OCI-LY3 (cell line): ENCODE measurements around the gene SERPINB7.

ENCODE experiments used
- EZH2phosphoT487 ChIP-seq: fragments of 200-600 bp; shearing (Covaris generic); IDR thresholded peaks from 2 replicates; pipeline ENCODE4 v1.6.1; 2018; ENCODE audit warnings: antibody characterized with exemption, mixed run types, low read depth
- TF ChIP-seq, protein P1 (sequence below): fragments of 200-600, 300-600 bp; sonication (generic); IDR thresholded peaks from 2 replicates; pipeline ENCODE4 v1.5.1; 2014; ENCODE audit warnings: antibody characterized with exemption, low read length, low read depth

DNA sequence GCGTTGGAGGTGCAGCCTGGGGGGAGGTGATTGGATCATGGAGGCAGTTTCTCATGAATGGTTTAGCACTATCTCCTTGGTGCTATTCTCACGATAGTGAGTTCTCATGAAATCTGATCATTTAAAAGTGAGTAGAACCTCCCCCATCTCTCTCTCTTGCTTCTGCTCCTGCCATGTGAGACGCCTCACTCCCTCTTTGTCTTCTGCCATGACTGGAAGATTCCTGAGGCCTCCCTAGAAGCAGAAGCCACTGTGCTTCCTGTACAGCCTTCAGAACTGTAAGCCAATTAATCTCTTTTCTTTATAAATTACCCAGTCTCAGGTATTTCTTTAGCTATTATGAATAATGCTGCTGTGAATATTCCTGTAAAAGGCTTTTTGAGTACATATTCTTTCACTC lies 52.9 kb downstream of the SERPINB7 start:
- TF ChIP-seq, protein P1, sequence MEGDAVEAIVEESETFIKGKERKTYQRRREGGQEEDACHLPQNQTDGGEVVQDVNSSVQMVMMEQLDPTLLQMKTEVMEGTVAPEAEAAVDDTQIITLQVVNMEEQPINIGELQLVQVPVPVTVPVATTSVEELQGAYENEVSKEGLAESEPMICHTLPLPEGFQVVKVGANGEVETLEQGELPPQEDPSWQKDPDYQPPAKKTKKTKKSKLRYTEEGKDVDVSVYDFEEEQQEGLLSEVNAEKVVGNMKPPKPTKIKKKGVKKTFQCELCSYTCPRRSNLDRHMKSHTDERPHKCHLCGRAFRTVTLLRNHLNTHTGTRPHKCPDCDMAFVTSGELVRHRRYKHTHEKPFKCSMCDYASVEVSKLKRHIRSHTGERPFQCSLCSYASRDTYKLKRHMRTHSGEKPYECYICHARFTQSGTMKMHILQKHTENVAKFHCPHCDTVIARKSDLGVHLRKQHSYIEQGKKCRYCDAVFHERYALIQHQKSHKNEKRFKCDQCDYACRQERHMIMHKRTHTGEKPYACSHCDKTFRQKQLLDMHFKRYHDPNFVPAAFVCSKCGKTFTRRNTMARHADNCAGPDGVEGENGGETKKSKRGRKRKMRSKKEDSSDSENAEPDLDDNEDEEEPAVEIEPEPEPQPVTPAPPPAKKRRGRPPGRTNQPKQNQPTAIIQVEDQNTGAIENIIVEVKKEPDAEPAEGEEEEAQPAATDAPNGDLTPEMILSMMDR = no peak
- TF ChIP-seq EZH2phosphoT487 = no peak
